Endothelial cell of hepatic sinusoid (primary cell): ENCODE data around the gene FIGNL2.

ENCODE experiments used
- in situ Hi-C: cut with HindIII; loops from 2 replicates; pipeline ENCODE4 v1.10.0; 2017; ENCODE audit warnings: low sequenced_read_pairs

Gene FIGNL2

DNA sequence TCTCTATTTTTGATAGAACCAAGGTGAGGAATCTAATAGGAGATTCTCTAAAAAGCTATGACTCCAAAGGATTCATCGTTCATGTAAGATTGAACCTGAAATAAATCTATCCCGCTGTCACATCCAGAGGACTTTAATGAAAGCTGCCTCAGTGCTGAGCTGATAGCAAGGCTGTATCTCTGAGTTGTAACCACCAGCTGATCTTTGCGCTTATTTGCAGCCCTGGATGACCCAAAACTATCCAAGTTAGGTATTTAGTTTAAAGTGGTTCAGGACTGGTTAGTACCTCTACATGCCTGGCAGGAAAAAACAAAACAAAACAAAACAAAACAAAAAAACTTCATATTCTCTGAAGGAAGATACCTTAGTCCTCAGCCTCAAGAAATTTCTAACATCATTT, 30.6 kb upstream of the FIGNL2 start:
- in situ Hi-C loops, result no loop called here

DNA sequence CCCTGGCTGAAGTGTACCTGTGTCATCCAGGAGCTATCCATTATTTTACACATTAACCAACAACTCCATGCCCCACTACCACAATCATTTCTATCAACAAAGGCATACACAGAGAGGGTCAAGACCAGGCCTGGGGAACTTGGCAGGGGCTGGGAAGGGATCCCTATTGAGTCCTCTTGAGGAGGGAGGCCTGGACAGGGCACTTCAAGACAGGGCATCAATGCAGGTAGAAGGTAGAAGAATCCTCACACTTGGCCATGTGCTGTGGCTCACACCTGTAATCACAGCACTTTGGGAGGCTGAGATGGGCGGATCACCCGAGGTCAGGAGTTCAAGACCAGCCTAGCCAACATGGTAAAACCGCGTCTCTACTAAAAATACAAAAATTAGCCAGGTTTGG, 26.0 kb upstream of the FIGNL2 start:
- in situ Hi-C loops, result no loop called here

DNA sequence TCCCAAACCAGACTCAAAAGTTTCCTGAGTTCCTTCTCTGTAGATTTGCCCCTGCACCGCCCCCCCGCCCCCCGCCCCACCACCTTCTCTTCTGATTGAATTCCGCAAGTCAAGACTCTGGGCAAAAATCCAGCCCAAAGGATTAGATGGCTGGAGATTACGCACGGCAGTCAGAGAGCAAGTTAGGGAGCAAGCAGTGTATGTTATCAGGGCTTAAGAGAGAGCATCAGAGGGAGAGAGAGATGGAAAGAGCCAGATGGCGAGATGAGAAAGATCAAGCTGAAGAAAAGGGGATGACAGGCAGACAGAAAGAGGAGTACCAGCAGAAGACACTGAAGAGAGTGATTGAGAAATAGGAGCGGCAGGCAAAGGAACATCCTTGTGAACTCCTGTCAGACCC, 25.5 kb upstream of the FIGNL2 start:
- in situ Hi-C loops, result no loop called here

DNA sequence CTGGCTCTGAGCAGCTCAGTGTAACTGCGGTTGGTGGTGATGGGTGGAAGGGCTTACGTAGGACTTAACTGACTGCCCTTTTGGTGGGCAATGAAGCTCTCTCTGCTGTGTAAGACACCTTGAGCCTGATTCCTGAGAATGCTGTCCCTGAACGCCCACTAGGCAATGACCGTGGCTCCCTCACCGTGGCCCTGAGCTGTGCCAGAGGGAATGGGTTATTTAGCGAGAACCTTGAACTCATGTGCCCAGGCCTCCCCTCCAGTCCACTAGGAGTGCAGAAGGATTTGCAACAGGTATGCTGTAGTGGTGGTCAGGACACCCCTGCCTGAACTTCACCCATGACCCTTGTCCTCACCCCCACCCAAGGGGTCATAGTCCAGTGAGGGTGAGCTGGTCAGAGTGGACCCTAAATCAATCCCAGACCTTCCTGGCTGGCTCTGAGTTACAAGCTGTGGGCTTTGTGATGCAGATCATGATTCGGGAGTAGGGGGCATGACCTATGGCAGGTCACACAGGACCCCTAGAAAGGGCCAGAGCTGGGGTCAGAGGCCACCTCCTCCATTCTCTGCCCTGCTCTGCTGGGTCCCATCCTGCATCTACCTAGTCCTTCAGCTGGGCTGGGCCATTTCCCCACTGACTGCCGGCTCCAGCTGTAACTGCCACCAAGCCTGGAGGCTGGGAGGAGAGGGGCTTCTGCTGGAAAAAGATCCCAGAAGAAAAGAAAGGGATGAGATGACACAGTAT, 24.9 kb upstream of the FIGNL2 start:
- in situ Hi-C loops, result no loop called here

DNA sequence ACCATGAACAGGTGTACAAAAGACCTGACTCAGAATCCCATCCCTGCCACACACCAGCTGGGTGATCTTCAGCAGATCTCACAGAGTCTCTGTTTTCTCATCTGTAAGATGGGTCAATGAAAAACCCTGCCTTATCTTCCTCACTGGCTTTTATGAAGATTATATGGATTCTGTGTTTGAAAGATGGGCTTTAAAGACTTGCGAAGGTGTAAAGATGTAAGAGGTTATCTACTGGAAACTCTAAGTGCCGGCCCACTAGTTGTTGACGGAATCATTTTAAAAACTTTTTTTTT, 24.1 kb upstream of the FIGNL2 start:
- in situ Hi-C loops, result no loop called here

DNA sequence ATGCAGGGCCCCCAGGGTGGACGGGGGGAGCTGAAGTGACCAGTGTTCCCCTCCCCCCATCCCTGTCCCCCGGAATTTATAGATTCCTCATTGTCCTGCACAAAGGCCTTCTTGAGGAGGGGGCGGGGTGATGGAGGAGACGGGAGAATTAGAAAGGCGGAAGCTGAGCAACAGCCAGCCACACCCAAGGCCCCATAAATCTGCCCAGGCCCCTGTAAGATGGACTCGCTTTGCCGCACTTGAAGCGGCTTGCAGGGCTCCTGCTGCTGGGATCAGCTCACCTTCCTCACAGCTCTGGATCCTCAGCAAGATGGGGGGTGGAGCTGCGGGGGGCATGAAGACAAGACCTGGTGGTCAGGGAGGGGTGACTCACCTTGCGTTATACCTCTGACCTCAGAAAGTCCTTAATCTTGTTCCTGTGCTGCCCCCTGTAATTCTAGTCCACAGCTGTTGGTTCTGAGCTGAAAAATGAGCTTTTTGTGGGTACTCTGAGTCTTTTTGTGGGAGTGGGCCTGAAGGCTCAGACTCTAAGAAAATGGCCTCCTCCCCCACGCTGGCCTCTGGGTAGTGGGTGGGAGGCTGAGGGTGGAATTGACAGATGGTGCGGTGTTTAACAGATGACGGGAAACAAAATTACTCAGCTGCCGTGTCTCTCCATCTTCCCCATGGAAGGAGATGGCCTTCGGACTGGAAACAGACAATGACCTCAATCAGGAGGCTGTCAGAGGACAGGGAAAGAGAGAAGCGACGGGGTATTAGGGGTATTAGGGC, 23.6 kb upstream of the FIGNL2 start:
- in situ Hi-C loops, result no loop called here

DNA sequence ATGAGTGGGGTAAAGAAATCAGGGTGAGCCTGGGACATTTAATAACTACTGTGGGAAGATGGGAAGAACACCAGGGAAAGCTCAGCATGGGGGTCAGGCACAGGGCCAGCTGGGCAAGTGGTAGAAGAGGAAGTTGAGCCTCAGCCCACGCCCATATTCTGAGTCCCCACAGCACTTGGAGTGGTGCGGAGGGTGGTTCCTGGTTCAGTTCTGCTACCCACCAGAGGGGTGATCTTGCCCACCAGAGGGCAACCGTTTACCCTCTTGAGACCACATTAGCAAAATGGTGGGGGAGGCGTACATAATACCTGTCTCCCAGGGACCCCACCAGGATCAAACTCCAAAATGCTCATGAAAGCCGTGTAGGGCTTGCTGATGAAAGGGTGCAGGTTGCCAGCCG, 22.6 kb upstream of the FIGNL2 start:
- in situ Hi-C loops, result no loop called here

DNA sequence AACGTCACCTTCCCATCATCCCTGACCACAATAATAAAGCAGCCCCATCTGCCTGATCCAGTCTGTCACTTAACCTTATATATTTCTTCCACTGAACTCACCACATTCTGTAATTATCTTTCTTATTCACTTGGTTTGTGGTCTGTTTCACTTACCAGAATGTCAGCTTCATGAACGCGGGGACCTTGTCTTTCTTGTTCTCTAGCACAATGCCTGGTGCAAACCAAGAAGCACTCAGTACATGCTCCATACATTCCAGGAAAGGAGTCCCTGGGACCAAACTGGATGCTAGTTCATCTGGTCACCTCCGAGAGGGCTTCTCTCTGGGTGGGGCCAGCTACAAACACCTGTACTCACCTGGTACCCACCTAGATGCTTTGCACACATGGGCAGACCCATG, 22.0 kb upstream of the FIGNL2 start:
- in situ Hi-C loops, result no loop called here

DNA sequence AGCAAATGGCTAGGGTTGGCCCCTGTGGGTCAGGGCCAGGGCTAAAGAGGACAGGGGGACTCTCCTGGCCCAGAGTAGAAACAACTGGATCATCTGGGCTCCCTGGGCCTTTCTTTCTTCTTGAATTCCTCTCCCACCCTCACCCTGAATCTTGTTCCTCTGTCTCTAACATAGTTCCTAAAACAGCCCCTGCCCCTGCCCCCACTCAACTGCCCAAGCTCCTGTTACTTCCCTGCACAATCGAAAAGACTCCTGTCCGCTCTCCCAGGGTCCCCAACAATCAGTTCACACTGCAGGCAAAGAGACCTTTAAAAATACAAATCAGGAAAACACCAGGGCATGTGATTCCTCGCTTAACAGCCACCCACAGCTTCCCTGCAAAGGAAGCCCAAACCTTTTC, 21.4 kb upstream of the FIGNL2 start:
- in situ Hi-C loops, result no loop called here

DNA sequence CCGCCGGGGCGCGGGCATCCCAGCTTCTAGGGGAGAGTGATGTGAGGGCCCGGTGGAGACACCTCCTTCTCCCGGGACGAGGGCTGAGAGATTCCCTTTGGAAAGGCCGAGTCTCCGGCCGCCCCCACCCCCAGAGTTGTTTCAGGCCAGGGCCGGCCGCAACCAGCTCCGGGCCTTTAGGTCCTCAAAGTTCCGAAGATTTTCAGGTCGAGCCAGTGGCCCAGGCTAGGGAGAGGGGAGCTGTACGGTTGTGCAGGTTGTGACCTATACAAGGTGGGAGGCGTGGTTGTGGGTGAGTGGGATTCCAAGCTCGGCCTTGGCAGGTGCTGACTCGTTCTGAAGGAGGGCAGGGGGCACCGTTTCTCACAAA, 21.0 kb upstream of the FIGNL2 start:
- in situ Hi-C loops, result no loop called here

DNA sequence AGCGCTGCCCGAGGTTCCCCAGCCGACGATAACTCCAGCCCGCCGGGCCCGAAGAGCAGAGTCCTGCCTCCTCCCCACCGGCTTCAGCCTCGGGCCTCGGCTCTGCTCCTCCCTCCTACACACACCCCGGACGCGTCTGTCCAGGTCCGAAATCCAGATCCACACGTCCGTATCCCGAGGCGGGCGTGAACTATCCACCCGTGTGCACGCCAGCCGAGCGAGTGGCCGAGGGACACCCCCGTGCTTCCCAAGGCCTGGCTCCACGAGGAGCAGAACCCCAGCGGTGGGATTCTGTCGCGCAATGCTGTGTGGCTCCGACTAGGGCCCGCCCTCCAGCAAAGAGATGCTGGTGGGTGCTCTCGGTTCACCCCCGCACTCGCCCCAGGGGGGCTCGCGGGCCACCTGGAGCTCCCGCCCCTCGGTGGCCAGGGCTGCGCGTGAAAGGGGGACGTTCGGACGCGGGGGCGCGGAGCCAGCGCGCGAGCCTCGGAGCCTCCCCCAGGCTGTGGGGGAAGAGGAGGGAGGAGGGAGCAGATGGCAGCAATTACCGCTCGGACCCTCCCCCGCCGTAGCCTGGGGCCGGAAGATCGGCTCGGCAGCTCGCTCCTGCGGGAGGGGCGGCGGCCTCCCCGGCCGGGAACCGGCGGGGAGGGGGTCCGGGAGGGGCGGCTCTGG, 20.4 kb upstream of the FIGNL2 start:
- in situ Hi-C loops, result no loop called here

DNA sequence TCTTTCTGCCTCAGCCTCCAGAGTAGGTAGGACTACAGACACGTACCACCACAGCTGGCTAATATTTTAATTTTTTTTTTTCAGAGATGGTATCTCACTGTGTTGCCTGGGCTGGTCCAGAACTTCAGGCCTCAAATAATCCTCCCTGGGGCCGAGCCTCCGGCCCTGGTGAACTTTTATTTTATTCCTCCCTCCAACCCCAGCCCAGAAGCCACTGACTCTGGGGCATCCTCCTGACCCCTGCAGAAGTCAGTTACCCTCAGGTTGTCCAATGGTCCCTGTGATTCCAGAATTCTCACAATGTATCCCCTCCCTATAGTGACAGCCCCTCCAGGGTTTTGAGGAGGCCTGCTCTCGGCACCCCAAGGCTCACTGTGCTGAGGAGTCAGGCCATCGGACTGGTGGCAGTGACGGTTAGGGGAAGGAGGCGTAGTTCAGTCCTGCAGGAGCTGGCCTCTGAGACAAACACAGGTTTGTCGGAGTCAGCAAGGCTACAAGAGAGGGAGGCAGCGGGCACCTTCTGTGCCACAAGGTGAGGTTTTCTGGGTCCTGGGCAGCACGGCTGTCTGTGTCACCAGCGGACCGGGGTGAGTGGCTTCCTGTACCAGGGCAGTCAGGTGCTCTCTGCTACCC, 19.4 kb upstream of the FIGNL2 start:
- in situ Hi-C loops, result no loop called here

DNA sequence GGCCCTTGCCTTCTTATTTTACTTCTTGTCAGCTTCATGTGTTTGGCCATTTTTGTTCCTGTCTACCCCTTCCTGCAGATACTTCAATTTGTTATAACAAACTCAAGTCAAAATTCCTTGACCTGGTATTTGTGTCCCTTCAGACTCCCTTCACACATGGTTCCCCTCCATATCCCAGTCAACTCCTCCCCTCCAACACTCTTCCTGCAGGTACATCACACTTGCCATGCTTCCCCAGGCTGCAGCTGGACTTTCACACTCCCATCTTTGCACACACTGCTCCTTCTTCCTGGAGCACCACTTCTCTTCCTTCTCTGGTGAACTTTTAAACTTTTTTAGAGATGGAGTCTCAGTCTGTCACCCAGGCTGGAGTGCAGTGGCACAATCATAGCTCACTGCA, 18.9 kb upstream of the FIGNL2 start:
- in situ Hi-C loops, result no loop called here

DNA sequence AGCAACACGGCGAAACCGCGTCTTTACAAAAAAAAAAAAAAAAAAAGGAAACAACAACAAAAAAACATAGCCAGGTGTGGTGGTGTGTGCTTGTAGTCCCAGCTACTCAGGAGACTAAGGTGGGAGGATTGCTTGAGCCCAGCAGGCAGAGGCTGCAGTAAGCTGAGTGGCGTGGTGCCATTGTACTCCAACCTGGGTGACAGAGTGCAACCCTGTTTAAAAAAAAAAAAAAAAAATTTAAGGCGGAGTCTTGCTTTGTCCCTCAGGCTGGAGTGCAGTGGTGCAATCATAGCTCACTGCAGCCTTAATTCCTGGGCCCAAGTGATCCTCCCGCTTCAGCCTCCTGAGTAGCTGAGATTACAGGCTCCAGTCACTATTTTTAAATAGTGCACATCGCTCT, 18.2 kb upstream of the FIGNL2 start:
- in situ Hi-C loops, result no loop called here

DNA sequence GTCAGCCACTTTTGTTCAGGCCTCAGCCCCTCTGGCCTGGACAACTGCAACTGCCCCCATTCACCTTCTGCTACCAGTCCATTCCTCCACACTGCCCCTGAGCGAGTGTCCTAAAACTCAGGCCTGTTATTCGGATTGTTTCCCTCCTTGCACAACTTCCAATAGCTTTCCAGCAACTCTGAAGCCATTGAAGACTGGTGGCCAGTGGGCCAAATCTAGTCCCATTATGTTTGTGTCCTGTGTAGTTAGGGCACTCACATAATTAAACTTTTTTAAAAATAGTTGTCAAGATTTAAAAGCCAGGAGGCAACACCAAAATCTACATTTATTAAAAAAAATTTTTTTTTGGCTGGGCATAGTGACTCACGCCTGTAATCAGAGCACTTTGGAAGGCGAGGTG, 17.8 kb upstream of the FIGNL2 start:
- in situ Hi-C loops, result no loop called here

DNA sequence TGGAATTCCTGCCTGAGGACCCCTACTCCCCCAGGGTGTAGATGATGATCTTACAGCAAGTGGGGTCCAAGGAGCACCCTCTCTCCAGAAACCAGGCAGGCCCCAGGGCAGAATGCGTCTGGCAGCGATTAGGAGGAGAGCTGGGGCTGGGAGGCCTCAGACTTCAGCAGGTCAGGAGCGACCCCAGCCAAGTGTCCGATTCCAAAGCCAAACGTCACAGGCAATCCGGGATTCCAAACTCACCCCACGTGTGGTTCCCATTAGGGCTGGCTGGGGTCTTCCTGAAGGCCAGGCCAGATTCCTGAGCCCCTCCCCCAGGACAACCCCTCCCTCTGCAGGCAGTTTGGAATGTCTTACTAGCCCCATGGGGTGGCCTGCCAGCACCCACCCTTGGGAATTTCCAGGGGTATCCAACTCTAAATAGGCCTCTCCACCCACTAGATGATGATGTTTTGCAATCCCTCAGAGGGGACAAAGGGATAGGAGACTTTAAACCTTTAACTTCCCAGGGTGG, 17.3 kb upstream of the FIGNL2 start:
- in situ Hi-C loops, result no loop called here

DNA sequence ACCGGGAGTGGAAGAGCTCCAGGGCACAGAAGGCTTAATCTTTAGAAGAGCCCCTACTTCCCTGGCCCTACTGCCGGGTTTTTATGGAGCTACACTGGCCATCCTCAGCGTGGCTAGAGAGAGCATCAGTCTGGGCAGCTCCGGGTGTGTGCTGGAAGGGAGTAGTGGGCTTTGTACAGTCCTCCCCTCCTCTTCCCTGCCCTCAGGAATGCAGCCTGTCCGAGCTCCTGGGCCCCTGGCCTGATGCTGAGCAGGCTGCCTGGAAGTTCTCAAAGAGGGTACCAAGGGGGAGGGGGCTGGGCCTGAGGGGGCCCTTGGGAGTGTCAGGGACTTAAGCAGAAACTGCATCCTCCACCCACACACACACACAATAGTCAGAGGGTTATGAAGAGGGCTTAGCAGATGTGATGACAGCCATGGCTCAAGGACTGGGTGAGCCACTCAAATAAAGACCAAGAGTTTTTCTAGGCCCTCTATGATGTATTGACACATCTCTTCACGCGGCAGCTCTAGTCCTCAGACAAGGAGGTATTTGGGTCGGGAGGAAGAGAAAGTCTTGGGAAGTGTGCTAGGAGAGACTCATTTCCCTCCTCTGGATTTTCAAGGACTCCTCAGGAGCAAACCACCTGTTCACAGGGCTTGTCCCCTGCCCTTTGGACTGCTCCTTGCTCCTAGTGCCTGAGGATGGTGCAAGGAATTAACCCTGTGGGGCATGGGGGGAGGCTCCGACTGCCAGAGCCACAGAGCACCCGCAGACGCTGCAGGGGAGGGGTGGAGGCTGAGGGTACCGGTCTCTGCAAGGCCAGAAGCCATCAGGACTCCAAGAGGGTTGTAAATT, 16.5 kb upstream of the FIGNL2 start:
- in situ Hi-C loops, result no loop called here

DNA sequence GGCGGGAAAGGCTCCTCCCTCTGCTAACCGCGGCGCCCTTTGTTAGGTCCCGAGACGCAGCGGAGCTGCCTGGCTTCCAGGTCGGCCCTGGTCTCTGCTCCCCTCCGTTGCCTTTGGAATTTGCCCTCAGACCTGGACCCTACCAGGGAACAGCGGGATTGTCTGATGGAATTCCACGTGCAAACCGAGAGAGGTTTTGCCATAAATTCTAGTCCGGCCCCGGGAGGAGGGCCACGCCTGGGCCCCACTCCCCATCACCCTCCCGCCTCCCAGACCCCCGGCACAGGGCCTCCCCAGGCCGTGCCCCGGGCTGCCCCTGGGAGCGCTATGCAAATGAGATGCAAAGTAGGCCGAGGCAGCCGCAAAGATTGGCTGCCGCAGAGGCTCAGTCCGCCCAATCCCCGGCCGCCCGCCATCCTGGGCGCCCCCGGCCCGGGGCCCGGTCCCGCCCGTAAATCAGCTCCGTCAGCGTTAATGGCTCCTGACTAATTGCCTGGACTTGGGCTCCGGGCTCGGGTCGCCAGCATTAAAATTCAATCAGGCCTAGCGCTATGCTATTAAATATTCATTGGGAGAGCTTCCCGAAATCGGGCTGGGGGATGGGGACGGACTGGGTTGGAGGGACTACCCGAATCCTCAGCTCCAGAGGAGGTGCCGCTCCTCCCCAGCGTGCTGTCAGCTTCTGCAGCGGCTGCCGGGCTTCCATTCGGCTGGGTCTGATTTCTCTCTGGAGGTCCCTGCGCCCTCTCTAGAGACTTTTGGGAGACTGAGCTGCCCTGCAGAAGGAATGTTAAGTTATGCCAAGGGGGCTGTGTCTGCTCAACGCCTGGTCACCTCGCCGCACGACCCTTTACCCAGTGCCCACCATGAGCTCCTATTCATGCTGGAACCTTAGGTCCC, 15.7 kb upstream of the FIGNL2 start:
- in situ Hi-C loops, result no loop called here

DNA sequence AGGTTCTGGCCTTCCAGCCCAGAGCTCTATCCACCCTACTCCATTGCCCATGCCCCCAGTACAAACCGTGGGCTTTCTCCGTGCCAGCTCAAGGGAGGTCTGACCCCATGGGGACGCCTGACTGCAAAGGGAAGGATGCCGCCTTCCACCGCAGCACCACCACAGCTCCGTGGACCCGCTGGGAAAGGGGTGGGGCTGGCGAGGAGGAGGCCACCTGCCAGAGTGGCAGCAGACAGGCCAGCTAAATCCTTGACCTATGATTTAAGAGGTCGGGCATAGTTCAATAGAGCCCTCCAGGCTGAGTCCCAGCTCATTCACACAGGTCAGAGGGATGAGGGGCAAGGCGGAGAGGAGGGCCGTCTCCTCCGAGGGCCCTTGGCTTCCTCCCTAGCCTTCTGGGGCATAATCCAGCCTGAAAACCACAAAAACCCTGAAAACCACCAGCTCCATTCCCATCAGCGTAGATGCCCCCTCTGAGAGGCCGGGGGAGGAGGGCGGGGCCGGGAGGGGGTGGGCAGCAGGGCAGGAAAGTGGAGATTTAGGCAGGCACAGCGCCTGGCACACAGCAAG, 14.9 kb upstream of the FIGNL2 start:
- in situ Hi-C loops, result no loop called here
